GM18520 (cell line): ENCODE data around the gene INPP5A.
"Not testable (repeated sequence)": the region's sequence is repeated elsewhere in the genome, so short reads cannot be mapped to it uniquely, and the experiment has no call there.

Experiments used
- ATAC-seq: cut with Tn5 transposase; IDR thresholded peaks from one replicate; pipeline ENCODE4 v1.9.1; 2021; ENCODE audit not compliant: unreplicated experiment

The INPP5A gene

GRCh38 chr10:132825783-132826523 is 288.4 kb downstream of the INPP5A start:
- not testable (repeated sequence) for ATAC-seq

GRCh38 chr10:132826524-132827422 is 289.2 kb downstream of the INPP5A start:
- ATAC-seq, result no peak

GRCh38 chr10:132827423-132827789 is 289.8 kb downstream of the INPP5A start:
- ATAC-seq, result no peak

- no peak for ATAC-seq
Measured at GRCh38 chr10:132827861-132828539, 290.4 kb downstream of the INPP5A start.

- no peak for ATAC-seq
Measured at GRCh38 chr10:132828681-132829080, 291.1 kb downstream of the INPP5A start.

GRCh38 chr10:132829403-132829802 is 291.8 kb downstream of the INPP5A start:
- no peak for ATAC-seq

- no peak for ATAC-seq
Measured at GRCh38 chr10:132832186-132832969, 294.8 kb downstream of the INPP5A start.
